A549 (cell line): ENCODE data around the gene ELAPOR1. TPM values are rescaled to one million over a fixed set of nuclear protein-coding genes. Genes with fewer than 3 reads are reported as not detected.

Source experiments
- ATAC-seq, 2 experiments: fragments of 200-7000 bp in 1 of 2; fragments of >200 bp in 1 of 2; cut with Nextera tagmentation in 1 of 2; cut with Tn5 transposase in 1 of 2; 3 replicates each; pipeline versions ENCODE4 v1.8.0 to v1.9.1; 2018 to 2020; ENCODE audit warnings: mild to moderate bottlenecking in 1 of 2, moderate library complexity in 1 of 2
- CTCF ChIA-PET: fragments of 300-600 bp; sonication (Branson Sonifier 250); formaldehyde crosslinking; extraction: SDS; loops from one replicate; lab custom pipeline; 2021; ENCODE audit warnings: antibody characterized with exemption, inconsistent platforms; lab: Yijun Ruan, JAX
- POLR2A ChIA-PET: fragments of 350-600 bp; formaldehyde crosslinking; extraction: SDS; loops from one replicate; lab custom pipeline; 2021; ENCODE audit warnings: antibody characterized with exemption, inconsistent platforms; lab: Yijun Ruan, JAX
- DNase-seq, 2 experiments: peaks; one replicate each; pipeline versions ENCODE4 v3.0.0 to v3.0.0-alpha.2; 2011 to 2016; ENCODE audit warnings: low read depth in 1 of 2, low spot score in 1 of 2
- FAIRE-seq: peaks from 2 replicates; lab custom pipeline; 2011; peaks lifted over from hg19 to GRCh38; lab: Jason Lieb, UNC
- H3K27ac ChIP-seq, 2 experiments: fragments of >200 bp; sonication (Bioruptor Twin); formaldehyde crosslinking; 3 replicates each; pipeline ENCODE4 v1.5.1; 2016 to 2017
- H3K4me1 ChIP-seq: fragments of >200 bp; sonication (Bioruptor Twin); formaldehyde crosslinking; 3 replicates; pipeline ENCODE4 v1.6.1; 2016
- H3K4me2 ChIP-seq: fragments of >200 bp; sonication (Bioruptor Twin); formaldehyde crosslinking; 3 replicates; pipeline ENCODE4 v1.6.1; 2016
- H3K4me3 ChIP-seq: fragments of >200 bp; sonication (Bioruptor Twin); formaldehyde crosslinking; 3 replicates; pipeline ENCODE4 v1.5.1; 2016
- H3K9me3 ChIP-seq: fragments of >200 bp; sonication (Bioruptor Twin); formaldehyde crosslinking; 3 replicates; pipeline ENCODE4 v1.6.1; 2016
- BHLHE40 ChIP-seq: IDR thresholded peaks from 2 replicates; pipeline ENCODE4 v1.6.1; 2012; ENCODE audit warnings: low read depth, low read length, inconsistent platforms
- CEBPB ChIP-seq, 2 experiments: fragments of >200 bp in 1 of 2; sonication (Bioruptor Twin) in 1 of 2; formaldehyde crosslinking in 1 of 2; IDR thresholded peaks; 2 replicates each; pipeline ENCODE4 v1.6.1; 2012 to 2016
- CHD2 ChIP-seq: fragments of 150-350 bp; IDR thresholded peaks from 2 replicates; pipeline ENCODE4 v1.6.1; 2014; ENCODE audit warnings: low read length; ENCODE audit not compliant: partially characterized antibody
- GATA3 ChIP-seq: IDR thresholded peaks from 2 replicates; pipeline ENCODE4 v1.6.1; 2012; ENCODE audit warnings: borderline replicate concordance
- HOXB13 ChIP-seq: fragments of 250-450 bp; sonication (Bioruptor Pico); IDR thresholded peaks from 2 replicates; pipeline ENCODE4 v1.5.0; 2020; ENCODE audit warnings: low read depth, mild to moderate bottlenecking, moderate library complexity
- HOXB5 ChIP-seq: fragments of 250-450 bp; sonication (Bioruptor Pico); IDR thresholded peaks from 2 replicates; pipeline ENCODE4 v1.5.0; 2020; ENCODE audit warnings: mild to moderate bottlenecking, moderate library complexity
- JUNB ChIP-seq: fragments of >200 bp; sonication (Bioruptor Twin); formaldehyde crosslinking; IDR thresholded peaks from 2 replicates; pipeline ENCODE4 v1.6.1; 2016
- PHF8 ChIP-seq: fragments of 200-600 bp; sonication (generic); IDR thresholded peaks from 2 replicates; pipeline ENCODE4 v1.6.1; 2016; ENCODE audit warnings: low read depth, mild to moderate bottlenecking, antibody characterized with exemption, moderate library complexity, borderline replicate concordance
- POLR2A ChIP-seq: IDR thresholded peaks from 2 replicates; pipeline ENCODE4 v1.6.1; 2012; ENCODE audit warnings: mild to moderate bottlenecking, low read length
- POLR2AphosphoS2 ChIP-seq: conservative IDR thresholded peaks from 2 replicates; pipeline ENCODE4 v1.6.1; 2012; ENCODE audit warnings: low read length, improper control_type of control experiment, inconsistent platforms
- RAD21 ChIP-seq, 2 experiments: fragments of >200 bp in 1 of 2; sonication (Bioruptor Twin) in 1 of 2; formaldehyde crosslinking in 1 of 2; IDR thresholded peaks in 1 of 2; conservative IDR thresholded peaks in 1 of 2; 2 replicates in 1 of 2; 3 replicates in 1 of 2; pipeline ENCODE4 v1.6.1; 2012 to 2018; ENCODE audit warnings: inconsistent platforms in 1 of 2
- ZFP36 ChIP-seq: fragments of 450-650 bp; IDR thresholded peaks from 2 replicates; pipeline ENCODE4 v1.6.1; 2014; ENCODE audit warnings: borderline replicate concordance; ENCODE audit not compliant: partially characterized antibody
- ZNF302 ChIP-seq: fragments of 250-450 bp; sonication (Bioruptor Pico); IDR thresholded peaks from 2 replicates; pipeline ENCODE4 v1.9.0; 2021; ENCODE audit warnings: inconsistent platforms, mild to moderate bottlenecking, moderate library complexity
- ZSCAN20 ChIP-seq: fragments of 250-450 bp; sonication (Bioruptor Pico); IDR thresholded peaks from 2 replicates; pipeline ENCODE4 v1.8.0; 2022; ENCODE audit warnings: mild to moderate bottlenecking, moderate library complexity
- WGBS: methylation state at CpG from one replicate; pipeline ENCODE4 v1.1.6; 2017; ENCODE audit errors: missing lambda C conversion rate; 5-methylcytosine and 5-hydroxymethylcytosine counted together
- polyA plus RNA-seq, 4 experiments: library from polyadenylated mRNA; depleted of rRNA in 3 of 4; stranded (reverse); fragments of >200 nt; fragmentation: RNase III in 1 of 4; extraction: RNeasy Plus Mini Kit Qiagen cat#74134 plus additional on column Dnase treatment in 1 of 4; gene quantifications; 2 replicates in 3 of 4; 3 replicates in 1 of 4; pipeline ENCODE4 v1.2.3, GENCODE V29; 2011 to 2017
- TF ChIP-seq, protein P1 (sequence below): fragments of 150-350 bp; IDR thresholded peaks from 2 replicates; pipeline ENCODE4 v1.6.1; 2014; ENCODE audit warnings: low read depth, mild to moderate bottlenecking, low read length
- TF ChIP-seq, protein P2 (sequence below): fragments of >200 bp; sonication (Bioruptor Twin); formaldehyde crosslinking; IDR thresholded peaks from 2 replicates; pipeline ENCODE4 v1.6.1; 2016
- TF ChIP-seq, protein P3 (sequence below): fragments of 250-450 bp; sonication (Bioruptor Pico); IDR thresholded peaks from 2 replicates; pipeline ENCODE4 v1.5.0; 2021; ENCODE audit warnings: mild to moderate bottlenecking, moderate library complexity, borderline replicate concordance
- TF ChIP-seq, protein P4 (sequence below): fragments of 200-600 bp; sonication (generic); IDR thresholded peaks from 2 replicates; pipeline ENCODE4 v1.6.1; 2016; ENCODE audit warnings: antibody characterized with exemption, mild to moderate bottlenecking, moderate library complexity

The ELAPOR1 gene
- polyA plus RNA-seq, 2 of the 4 experiments (the other 2 are of a cell fraction): 0.37 to 0.56 TPM

DNA sequence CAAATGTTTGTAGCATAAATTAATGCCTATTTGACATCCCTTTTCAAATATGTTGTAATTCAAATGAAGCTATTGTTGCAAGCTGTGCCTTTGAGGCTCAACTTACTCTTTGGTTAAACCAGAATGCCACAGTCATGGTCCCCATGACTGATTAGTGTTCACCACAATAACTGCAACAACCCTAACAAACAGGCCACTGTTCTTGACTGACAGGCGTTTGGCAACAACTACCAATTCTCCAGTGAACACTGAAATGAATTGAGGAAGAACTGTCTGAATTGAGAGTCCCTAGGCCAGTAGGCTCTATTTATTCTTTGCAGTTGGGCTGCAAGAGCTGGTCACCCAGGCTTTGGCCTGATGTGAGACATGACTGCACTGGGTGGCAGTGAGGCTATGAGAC lies 30.0 kb upstream of the ELAPOR1 start:
- Histone ChIP-seq H3K27ac (no peak overlapping the region), H3K9me3 (no peaks in the 10 kb centered on the region), H3K4me1 (no peaks in the 10 kb centered on the region), H3K4me2 (no peak overlapping the region), H3K4me3 (no peak overlapping the region)
- ChIA-PET POLR2A (no interaction called here), CTCF (interaction anchor here (1.1 to 2.1 kb wide), 3 partner anchors 16 to 29 kb away, joined by 3 to 7 read pairs (median 7); a partner anchor contains a TSS)
- TF ChIP-seq, protein P1, sequence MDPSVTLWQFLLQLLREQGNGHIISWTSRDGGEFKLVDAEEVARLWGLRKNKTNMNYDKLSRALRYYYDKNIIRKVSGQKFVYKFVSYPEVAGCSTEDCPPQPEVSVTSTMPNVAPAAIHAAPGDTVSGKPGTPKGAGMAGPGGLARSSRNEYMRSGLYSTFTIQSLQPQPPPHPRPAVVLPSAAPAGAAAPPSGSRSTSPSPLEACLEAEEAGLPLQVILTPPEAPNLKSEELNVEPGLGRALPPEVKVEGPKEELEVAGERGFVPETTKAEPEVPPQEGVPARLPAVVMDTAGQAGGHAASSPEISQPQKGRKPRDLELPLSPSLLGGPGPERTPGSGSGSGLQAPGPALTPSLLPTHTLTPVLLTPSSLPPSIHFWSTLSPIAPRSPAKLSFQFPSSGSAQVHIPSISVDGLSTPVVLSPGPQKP: no peak
- TF ChIP-seq, protein P2, sequence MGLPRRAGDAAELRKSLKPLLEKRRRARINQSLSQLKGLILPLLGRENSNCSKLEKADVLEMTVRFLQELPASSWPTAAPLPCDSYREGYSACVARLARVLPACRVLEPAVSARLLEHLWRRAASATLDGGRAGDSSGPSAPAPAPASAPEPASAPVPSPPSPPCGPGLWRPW: no peak
- TF ChIP-seq CEBPB (IDR thresholded peaks at IDR 0.05) (no peak), ZSCAN20 (CRISPR knock-in tag) (no peak), POLR2AphosphoS2 (no peak), ZNF302 (CRISPR knock-in tag) (no peak), ZFP36 (no peak), RAD21 (conservative IDR thresholded peaks at IDR 0.05 in 1 of 2, IDR thresholded peaks at IDR 0.05 in 1 of 2) (no peak), HOXB13 (no peak), GATA3 (no peak), CHD2 (no peak), POLR2A (no peak), HOXB5 (no peak), JUNB (no peak), PHF8 (no peak), BHLHE40 (no peak)
- TF ChIP-seq, protein P3, sequence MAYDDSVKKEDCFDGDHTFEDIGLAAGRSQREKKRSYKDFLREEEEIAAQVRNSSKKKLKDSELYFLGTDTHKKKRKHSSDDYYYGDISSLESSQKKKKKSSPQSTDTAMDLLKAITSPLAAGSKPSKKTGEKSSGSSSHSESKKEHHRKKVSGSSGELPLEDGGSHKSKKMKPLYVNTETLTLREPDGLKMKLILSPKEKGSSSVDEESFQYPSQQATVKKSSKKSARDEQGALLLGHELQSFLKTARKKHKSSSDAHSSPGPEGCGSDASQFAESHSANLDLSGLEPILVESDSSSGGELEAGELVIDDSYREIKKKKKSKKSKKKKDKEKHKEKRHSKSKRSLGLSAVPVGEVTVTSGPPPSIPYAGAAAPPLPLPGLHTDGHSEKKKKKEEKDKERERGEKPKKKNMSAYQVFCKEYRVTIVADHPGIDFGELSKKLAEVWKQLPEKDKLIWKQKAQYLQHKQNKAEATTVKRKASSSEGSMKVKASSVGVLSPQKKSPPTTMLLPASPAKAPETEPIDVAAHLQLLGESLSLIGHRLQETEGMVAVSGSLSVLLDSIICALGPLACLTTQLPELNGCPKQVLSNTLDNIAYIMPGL: no peak
- TF ChIP-seq, protein P4, sequence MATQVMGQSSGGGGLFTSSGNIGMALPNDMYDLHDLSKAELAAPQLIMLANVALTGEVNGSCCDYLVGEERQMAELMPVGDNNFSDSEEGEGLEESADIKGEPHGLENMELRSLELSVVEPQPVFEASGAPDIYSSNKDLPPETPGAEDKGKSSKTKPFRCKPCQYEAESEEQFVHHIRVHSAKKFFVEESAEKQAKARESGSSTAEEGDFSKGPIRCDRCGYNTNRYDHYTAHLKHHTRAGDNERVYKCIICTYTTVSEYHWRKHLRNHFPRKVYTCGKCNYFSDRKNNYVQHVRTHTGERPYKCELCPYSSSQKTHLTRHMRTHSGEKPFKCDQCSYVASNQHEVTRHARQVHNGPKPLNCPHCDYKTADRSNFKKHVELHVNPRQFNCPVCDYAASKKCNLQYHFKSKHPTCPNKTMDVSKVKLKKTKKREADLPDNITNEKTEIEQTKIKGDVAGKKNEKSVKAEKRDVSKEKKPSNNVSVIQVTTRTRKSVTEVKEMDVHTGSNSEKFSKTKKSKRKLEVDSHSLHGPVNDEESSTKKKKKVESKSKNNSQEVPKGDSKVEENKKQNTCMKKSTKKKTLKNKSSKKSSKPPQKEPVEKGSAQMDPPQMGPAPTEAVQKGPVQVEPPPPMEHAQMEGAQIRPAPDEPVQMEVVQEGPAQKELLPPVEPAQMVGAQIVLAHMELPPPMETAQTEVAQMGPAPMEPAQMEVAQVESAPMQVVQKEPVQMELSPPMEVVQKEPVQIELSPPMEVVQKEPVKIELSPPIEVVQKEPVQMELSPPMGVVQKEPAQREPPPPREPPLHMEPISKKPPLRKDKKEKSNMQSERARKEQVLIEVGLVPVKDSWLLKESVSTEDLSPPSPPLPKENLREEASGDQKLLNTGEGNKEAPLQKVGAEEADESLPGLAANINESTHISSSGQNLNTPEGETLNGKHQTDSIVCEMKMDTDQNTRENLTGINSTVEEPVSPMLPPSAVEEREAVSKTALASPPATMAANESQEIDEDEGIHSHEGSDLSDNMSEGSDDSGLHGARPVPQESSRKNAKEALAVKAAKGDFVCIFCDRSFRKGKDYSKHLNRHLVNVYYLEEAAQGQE: no peak
- ATAC-seq (no peak), FAIRE-seq (no peak), DNase-seq (no peak)
- 22% methylated on average over 1 of the region's 1 CpG for WGBS

DNA sequence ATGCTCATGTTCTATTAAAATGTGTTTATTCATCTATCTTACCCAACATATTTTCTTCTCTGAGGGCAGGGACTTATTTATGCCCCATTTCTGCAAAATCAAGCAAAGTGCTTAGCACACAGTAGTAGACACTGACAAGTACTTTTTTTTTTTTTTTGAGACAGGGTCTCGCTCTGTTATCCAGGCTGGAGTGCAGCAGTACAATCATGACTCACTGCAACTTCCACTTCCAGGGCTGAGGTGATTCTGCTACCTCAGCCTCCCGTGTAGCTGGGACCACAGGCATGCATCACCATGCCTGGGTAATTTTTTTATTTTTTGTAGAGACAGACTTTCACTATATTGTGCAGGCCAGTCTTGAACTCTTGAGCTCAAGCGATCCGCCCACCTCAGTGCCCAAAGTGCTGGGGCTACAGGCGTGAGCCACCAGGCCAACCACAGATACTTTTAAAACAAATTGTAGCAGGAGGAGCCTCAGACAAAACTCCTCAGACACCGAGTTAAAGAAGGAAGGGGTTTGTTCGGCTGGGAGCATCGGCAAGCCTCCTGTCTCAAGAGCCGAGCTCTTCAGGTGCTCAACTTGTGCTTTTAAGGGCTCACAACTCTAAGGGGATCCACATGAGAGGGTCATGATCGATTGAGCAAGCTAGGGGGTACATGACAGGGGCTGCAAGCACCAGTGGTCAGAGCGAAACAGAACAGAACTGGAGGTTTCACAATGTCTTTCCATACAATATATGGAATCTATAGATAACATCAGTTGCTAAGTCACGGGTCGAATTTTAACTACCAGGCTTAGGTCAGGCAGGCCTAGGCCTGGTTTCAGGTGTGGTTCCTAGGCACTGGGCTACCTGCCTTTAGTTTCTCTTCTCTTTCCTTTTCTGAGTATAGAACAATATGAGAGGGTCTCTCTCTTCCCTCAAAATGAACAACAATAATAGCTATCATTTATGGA lies 29.1 kb upstream of the ELAPOR1 start:
- no peaks in the 10 kb centered on the region for H3K9me3 ChIP-seq
- no peak for FAIRE-seq
- ChIA-PET POLR2A (interaction anchor here (0.5 kb wide), 1 partner anchor 43 kb away, joined by 4 read pairs; the partner anchor contains the start of gene WDR47), CTCF (interaction anchor here (1.0 to 2.1 kb wide), 4 partner anchors 9 to 28 kb away, joined by 3 to 7 read pairs (median 6); partner anchors contain the start of gene TAF13)
- DNase-seq: no peak
- H3K4me1 ChIP-seq: no peaks in the 10 kb centered on the region
- no peak overlapping the region for H3K4me2 ChIP-seq
- no peak overlapping the region for H3K4me3 ChIP-seq
- WGBS: 86% methylated on average over 13 of the region's 13 CpGs
- no peak for ATAC-seq
- TF ChIP-seq HOXB13: no peak
- H3K27ac ChIP-seq: no peak overlapping the region
